Stimulated activated CD8-positive, alpha-beta memory T cell treated with anti-CD3 and anti-CD28 coated beads, Interleukin-4, amount 100 ng/mL, for 4 hours (primary cell): ENCODE measurements around the gene ANAPC4.

Experiments used
- DNase-seq, 2 donors: peaks; one replicate each; pipeline ENCODE4 v3.0.0-alpha.2; 2020; ENCODE audit warnings: low read depth in 2 of 2, low spot score in 1 of 2

The ANAPC4 gene

DNA sequence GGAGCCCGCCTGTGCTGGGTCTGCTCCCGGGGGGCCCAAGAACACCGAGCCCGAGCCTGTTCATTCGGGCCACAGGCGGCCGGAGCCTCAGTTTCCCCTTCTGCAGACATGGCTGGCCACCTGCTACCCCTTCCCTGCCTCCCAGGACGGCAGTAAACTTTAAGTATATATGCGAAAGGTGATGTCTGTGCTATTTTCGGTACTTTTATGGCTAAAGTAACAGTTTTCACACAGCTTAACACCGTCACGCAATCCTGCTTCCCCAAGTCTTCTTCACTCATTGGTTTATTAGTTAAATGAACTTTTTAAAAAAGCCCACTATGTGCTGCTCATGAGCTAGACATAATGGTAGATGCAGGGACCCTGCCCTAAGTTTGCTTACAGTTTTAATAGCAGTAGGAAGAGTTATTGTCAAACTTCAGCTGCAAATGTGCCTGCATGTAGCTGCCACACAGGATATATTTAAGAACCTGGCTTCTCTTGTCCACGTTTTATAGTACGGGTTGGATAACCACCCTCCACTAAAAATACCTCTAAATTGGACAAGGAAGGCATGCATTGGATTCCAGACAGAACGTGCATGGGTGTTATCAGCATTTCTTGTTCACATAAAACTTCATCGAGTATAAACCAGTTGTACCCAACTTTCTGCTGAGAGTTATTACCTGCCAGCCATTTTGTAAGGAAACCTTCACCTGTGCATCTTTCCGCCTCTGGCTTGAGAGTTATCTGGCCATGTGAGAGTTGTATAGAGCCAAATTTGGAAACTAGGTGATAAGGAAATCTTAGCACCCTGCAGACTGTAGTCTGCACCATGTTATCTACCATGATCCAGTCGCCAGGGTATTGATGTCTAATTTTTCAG is 741 bp downstream of the ANAPC4 start:
- no peak for DNase-seq

DNA sequence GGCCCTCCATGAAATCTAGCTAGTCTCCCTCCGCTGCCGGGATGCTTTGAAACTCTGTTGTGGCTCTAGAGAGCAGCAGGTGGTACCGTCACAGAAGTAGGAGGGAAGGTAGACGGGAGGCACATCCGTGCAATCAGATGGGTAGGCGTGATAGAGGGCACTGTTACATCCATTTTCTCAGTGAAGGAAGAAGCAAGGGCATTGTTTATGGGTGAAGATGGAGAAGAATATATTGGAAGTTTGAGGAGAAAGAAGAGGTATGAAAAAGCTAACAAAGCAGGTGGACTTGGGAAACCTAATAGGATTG is 1.3 kb downstream of the ANAPC4 start:
- DNase-seq: no peak

DNA sequence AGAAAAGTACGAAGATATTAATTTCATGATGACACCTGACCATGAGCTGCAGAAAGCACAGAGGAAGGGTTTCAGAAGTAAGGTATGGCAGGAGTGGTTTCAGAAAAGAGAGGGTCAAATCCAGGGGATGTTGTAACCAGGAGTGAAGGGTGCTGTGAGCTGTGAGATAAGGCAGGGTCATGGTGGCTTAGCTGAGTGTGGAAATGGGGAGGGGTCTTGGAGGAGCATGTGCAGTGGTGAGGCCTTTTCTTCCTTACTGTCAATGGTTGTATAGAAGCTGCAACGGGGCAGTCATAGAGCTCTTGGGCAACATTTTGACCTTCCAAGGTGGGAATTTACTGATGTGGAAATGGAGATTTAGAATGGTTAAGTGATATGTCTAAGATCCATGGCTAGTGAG is 2.5 kb downstream of the ANAPC4 start:
- no peak for DNase-seq

DNA sequence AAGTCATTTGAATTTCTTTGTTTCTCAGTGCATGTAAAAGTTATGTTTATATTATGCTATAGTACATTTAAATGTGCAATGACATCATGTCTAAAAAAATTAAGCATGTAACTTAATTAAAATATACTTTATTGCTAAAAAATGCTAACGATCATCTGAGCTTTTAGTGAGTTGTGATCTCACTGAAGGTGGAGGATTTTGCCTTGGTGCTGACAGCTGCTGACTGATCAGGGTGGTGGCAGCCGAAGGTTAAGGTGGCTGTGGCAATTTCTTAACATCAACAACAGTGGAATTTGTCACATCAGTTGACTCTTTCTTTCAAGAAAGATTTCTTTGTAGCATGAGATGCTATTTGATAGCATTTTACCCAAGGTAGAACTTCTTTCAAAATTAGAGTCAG is 6.6 kb downstream of the ANAPC4 start:
- no peak for DNase-seq

DNA sequence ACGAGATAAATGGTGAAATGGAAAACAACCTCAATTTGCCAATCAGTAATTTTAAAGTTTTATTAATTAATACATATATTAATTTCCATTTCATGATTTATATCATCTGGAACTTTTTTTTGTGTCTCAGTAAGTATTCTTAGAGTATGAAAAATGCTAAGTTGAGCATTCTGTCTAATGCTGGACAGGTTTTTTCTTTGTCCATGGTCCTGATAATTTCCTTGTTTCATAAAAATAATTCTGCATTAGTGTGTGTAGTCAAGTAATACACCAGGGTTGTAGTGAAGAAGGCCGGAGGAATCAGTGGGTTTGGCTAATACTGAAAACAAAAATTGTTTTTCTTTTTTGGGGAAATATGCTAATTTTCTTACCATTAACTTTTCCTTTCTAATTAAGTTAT is 9.9 kb downstream of the ANAPC4 start:
- no peak for DNase-seq

DNA sequence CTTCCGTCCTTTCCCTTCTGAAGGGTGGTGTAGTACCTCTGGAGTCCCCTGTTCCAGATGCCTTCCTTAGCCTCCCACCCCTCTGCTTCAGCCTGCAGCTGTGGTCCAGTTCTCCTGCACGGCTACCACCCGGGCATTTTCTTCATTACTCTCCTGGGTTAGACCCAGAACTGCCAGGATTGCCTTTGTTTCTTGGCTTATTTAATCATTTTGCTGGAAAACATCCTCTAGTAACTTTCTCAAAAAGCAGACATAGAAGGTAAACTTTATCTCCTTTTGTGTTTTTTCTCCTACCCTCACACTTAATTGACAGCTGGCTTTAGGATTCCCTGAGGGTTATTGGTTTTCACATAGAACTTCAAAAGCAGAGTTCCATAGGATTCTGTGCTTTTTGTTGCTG is 20.2 kb downstream of the ANAPC4 start:
- DNase-seq: no peak

DNA sequence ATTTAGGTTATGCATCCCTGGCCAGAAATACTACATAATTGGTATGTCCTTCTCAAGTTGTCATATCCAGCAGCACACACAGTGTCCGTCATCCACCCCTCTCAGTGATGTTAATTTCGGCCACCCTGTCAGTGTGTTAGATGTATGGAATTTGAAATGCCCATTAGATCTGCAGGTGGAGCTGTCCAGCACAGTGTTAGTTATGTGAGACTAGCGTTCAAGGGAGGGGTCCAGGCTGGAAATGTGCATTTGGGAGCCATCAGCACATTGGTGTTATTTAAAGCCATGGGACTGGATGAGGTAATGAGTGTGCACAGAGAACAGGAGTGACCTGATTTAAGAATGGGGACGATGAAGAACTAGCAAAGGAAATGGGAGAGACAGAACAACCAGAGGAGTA is 22.4 kb downstream of the ANAPC4 start:
- no peak for DNase-seq

DNA sequence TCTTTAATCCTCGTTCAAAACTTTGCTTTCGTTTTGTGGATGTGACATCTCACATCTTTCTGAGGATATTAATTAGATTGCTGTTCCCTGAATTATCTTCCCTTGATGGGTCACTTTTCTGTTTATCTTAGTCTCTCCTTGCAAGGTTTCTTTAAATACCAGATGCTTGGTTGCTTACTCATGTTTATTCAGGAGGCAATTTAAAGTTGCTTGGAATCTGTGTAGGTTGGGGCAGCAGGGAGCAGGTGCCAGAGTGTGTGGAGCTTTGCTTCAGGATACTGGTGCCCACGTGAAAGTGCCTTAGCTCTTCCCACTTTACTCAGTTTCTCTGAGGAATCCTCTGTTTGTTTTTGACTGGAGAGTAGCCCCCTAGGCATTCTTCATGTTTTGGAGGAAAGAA is 24.0 kb downstream of the ANAPC4 start:
- DNase-seq: no peak

DNA sequence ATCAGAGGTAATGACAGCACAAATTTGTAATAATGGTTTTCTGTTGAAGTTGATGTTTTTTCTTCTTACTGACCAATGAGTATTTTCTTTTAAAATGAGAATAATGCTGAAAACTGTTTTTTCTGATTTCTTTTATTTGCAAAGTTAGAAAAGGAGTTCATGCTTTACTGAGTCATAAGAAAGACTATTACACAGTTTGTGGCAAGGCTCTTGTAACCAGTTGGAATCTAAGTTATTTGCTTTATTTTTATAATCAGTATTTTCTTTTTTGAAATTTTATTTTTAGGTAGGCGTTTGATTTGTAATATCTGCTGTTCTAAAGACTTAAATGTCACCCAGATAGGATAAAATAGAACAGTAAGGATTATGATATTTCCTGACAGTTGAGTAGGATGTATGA is 25.5 kb downstream of the ANAPC4 start:
- no peak for DNase-seq

DNA sequence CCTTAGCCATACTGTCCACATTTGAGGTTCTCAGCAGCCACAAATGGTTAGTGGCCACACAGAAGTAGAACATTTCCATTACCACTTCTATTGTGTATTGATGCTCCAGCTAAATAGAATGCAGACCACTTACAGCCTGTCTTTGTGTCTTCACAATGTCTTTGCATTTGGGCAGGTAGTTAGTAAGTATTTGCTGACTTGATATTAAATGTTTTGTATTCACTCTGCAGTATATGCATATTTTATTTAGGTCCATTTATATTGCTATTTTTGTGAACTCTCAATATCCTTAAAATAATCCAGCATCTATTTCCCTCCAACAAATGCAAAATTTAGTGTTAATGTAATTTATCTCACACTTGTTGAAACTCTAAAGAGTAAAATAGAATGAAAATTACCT is 26.6 kb downstream of the ANAPC4 start:
- DNase-seq: no peak

DNA sequence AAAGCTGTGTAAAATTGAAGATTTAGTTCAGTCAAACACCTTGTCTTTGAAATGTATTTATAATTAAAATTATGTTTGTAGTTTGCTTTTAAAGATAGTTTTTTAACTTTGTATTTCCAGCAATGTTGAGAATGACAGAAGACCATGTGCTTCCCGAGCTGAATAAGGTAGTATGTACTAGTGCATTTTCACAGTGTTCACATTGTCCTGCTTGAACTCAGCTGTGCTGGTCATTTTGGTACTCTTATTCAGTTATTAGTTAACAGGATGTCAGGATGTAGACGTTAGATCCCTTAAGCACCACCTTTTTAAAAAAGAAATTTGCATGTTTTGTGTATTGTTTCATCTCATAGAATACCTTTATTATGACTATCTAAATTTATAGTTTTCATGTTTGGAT is 28.4 kb downstream of the ANAPC4 start:
- no peak for DNase-seq

DNA sequence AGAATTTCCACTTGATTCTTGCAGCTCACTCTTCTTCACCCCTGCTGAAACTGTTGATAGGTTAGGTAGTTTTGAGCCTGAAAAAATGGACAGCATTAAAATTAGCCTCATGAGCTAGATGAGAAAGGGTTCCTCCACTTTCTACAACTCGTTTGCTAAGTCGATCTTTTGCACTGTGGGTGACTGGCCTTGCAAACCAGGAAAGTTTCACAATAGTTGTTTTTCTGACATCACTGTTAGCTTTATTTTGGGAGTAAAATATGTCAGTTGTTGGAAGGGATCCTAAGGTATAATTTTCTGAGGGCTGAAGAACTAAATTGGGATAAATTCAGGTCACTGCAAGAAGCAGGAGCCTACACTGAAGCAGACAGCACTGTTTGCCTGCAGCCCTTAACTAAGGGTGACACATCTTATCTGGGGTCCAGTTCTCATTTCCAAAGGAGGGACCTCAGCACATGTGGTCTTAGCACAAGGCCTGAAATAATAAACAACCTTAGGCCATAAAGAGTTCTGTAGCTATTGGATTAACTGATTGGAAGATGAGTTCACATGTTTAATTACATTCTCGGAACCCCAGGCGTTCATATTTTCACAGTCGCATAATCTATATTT is 29.1 kb downstream of the ANAPC4 start:
- no peak for DNase-seq

DNA sequence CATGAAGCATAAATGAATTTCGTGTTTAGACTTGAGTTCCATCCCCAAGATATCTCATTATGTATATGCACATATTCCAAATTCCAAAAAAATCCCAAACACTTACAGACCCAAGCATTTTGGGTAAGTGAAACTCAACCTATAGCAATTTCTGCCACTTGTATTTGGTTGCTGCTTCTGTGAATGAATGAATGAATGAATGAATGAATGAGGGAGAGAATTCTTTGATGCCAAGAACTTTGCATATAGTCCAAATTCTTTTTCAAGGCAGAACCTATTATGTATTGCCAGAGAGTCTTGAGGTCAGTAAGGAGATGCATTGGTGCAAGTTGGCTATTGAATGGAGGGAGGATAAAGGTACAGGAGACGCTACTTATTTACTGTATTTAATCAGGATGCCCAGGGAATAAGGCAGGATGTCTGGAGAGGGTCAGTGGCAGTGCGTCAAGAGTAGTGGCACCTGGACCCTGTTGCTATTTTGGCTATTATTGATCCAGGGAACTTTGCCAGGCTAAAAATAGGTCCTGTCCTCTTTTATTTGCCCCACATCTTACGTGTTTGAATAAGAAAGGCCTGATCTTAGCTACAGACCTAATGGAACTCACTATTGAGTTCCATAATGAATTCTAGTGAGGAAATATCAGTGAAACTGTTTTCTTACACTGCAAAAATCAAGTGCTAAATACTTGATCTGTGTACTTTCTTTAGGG is 33.9 kb downstream of the ANAPC4 start:
- DNase-seq: no peak

DNA sequence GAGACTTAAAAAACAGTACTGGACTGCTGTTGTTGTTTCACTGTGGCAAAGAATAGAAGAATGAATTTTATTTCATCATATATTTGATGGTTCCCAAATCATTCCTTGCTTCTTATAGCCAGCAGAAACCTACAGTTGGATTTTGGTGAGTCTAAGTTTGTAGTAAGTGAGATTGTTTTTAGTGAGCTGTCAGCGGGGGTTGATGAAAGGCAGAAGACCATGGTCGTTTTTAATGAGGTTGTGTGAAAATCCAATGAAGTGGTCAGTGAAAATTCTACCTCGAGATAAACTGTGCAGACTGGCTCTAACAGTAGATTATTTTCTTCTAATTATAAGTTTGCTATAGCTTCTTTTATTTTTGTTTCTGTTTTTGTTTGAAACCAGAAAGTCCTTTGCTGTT is 36.2 kb downstream of the ANAPC4 start:
- no peak for DNase-seq

DNA sequence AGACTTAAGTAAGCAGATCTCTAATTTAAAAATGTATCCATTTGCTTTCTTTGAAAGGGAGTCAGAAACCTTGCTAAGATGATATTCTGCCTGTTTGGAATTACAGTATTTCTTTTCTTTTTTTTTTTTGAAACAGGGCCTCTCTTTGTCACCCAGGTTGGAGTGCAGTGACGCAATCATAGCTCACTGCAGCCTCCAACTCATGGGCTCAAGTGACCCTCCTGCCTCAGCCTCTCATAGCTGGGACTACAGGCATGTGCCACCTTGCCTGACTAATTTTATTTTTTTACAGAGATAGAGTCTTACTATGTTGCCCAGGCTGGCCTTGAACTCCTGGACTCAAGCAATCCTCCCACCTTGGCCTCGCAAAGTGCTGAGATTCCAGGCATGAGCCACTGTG is 40.0 kb downstream of the ANAPC4 start:
- no peak for DNase-seq

DNA sequence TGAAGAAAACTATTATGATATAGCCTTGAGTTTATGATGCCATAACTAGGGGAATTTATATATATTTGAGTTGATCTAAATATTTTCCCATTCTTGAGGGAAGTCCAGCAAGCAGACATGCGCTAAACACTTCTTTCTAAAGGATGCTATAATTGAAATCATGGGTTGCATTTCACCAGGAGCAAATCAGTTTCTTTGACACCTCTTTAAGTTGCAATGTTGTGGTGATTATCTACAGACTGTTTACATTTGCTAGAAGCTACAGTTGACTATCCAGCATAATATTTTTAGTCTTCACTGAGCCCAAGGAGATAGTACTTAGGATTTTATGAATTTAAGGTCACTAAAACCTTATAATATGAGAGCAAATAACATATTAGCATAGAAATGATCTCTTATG is 43.9 kb downstream of the ANAPC4 start:
- DNase-seq: no peak

DNA sequence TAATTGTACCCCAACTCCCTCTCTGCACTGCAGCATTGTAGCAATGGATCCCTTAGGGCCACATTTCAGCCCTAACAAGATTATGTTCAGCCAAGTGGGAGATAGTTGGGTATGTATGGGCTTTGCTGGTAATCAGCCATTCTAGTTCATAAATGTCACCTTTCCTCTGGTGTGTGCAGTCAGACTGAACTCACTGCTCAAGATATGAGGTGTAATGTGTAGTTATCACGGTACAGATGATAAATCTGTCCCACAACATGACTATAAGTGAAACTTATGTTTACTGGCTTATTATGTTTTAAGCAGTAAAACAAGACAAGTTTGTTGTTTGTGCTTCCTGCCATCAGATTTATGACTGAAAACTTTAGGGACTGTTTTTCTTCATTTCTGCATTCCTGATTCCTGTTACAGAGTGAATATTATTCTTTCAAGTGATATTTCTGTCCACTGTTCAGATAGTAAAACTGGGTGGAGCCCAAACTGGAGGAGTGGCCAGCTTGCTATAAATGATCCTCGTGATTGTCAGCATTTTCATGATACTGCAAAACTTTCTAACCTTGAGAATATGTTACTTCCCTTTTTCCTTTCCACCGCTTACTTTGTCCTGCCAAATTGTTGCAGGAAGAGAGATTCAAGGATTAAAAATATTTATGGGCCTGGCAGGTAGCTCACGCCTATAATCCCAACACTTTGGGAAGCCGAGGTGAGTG is 44.9 kb downstream of the ANAPC4 start:
- DNase-seq: no peak

DNA sequence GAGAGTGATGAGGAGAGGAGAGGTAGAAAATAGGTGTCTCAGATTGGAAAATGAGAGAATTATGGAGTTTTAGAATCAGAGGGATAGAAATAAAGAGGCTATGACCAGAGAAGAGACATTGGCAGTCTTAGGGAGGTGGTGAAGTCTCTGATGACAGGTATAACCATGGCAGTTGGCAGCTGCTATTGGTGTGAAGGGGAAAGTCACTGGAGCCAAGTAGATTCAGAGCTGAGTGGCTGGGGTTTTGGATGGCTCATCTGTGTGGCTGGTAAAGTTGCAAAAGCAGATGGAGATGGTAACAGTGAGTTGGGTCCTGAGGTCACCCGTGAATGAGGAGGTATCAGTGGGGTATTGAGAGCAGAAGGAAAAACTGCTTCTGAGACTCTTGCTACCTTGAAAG is 46.5 kb downstream of the ANAPC4 start:
- DNase-seq: no peak

DNA sequence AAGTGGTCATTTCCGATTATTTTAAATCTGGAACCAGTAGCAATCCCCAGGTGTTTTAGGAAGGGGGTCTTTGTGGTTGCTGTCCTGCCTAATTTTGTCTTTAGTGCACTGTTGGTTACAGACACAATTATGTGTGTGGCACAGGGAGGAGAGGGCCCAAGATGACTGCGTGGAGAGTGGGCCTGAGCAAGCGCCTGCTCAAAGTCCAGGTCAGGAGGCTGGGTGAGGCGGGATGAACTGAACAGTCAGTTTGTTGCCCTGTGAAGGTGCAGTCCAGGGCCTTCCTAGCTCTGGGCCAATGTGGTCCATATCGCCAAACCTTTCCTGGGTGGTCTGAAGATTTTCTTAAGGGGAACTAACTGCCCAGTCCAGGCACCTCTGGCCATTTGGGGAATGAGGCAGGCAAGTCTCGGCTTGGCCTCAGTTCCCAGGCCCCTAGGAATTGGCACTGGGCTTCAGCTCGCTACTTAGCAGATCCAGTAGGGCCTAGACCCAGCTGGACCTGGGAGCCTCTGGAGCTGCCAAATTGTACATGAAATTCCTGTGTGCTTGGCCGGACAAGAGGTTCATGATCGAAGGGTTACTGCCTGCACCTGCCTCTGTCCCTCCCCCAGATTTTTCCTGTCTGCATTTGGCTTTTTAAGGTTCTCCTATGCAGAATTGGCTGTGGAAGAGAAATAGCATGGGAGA is 47.6 kb downstream of the ANAPC4 start:
- no peak for DNase-seq

DNA sequence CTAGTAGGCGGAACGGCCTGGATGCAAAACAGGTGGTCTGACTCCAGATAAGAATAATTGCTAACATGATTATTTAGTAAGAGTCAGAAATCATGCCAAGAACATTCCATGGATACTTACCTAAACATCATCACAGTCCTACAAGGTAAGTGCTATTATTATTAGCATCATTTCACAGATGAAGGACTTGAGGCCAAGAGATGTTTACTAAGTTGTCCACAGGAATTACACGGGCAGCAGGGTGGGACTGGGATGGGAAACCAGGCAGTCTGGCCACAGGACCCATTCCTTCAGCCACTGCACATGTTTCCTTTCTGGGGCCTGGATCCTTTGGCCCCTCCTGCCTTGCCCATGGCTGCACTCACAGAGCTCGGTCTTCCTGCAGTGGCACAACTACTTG is 48.3 kb downstream of the ANAPC4 start:
- no peak for DNase-seq

DNA sequence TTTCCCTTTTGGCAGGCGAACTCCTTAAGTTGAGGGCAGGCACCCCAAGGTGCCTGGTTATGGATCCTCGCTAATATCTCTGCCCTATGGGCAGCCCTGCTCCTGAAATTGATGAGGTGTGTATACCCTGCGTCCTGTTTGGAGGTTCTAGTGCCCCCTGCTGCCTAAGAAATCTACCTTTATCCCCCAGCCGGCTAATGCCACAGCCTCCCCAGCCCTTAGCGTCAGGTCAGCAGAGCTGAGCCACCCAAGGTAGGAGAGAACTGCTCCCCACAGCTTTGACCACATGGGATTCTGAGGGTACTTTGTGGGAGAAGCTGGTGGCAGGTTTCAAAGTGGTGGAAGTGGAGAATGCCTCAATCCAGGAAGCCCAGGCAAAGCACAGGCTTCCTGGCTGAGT is 50.8 kb downstream of the ANAPC4 start:
- no peak for DNase-seq
